ENCODE data around the gene UGT1A8.

The UGT1A8 gene

GRCh38 chr2:233772153-233772552, 154.7 kb downstream of the UGT1A8 start:
- no peak for DNase-seq

- no peak for DNase-seq
Measured at GRCh38 chr2:233772583-233772982, 155.2 kb downstream of the UGT1A8 start.

- no peak for DNase-seq
Measured at GRCh38 chr2:233773854-233774253, 156.4 kb downstream of the UGT1A8 start.

GRCh38 chr2:233775414-233775813, 158.0 kb downstream of the UGT1A8 start:
- DNase-seq, result no peak

GRCh38 chr2:233778030-233778429, 160.6 kb downstream of the UGT1A8 start, which contains the start of gene MROH2A:
MROH2A (plus strand) TSS chr2:233778330; CDS start chr2:233779359, 1,029 bp downstream.
- DNase-seq, result no peak

GRCh38 chr2:233779722-233780121, 162.3 kb downstream of the UGT1A8 start:
- DNase-seq, result no peak

GRCh38 chr2:233780771-233781170, 163.3 kb downstream of the UGT1A8 start:
- DNase-seq, result no peak

- DNase-seq, result no peak
Measured at GRCh38 chr2:233789554-233789953, 172.1 kb downstream of the UGT1A8 start.

- DNase-seq, result no peak
Measured at GRCh38 chr2:233791151-233791882, 173.9 kb downstream of the UGT1A8 start.

- no peak for DNase-seq
Measured at GRCh38 chr2:233791883-233792329, 174.5 kb downstream of the UGT1A8 start.

GRCh38 chr2:233792720-233793119, 175.3 kb downstream of the UGT1A8 start:
- DNase-seq, result no peak

- no peak for DNase-seq
Measured at GRCh38 chr2:233793465-233794127, 176.2 kb downstream of the UGT1A8 start.

- DNase-seq, result no peak
Measured at GRCh38 chr2:233794128-233794658, 176.8 kb downstream of the UGT1A8 start.

GRCh38 chr2:233795735-233796171, 178.3 kb downstream of the UGT1A8 start:
- DNase-seq, result no peak

- DNase-seq, result no peak
Measured at GRCh38 chr2:233796254-233796653, 178.8 kb downstream of the UGT1A8 start.

GRCh38 chr2:233798335-233799086, 181.1 kb downstream of the UGT1A8 start:
- no peak for DNase-seq

GRCh38 chr2:233799087-233799665, 181.7 kb downstream of the UGT1A8 start:
- no peak for DNase-seq

GRCh38 chr2:233799716-233800115, 182.3 kb downstream of the UGT1A8 start:
- DNase-seq, result no peak

- DNase-seq, result no peak
Measured at GRCh38 chr2:233800208-233800607, 182.8 kb downstream of the UGT1A8 start.

- no peak for DNase-seq
Measured at GRCh38 chr2:233801357-233802131, 184.1 kb downstream of the UGT1A8 start.

- DNase-seq, result no peak
Measured at GRCh38 chr2:233802132-233802815, 184.8 kb downstream of the UGT1A8 start.

Data from NCI-H510A (cell line).